Ramos (cell line): ENCODE results near the gene ACSF3.

Experiments used
- in situ Hi-C: fragments of 300-500 bp; cut with MboI; formaldehyde crosslinking; loops from one replicate; pipeline ENCODE4 v1.14.3; 2022; ENCODE audit warnings: low sequenced_read_pairs; ENCODE audit not compliant: unreplicated experiment

The ACSF3 gene

GRCh38 chr16:89119166-89119621 is 25.5 kb downstream of the ACSF3 start:
- in situ Hi-C loops = loop anchor here (25.0 kb wide), 1 partner anchor 157 kb away; no protein-coding TSS in a partner anchor

- in situ Hi-C loops = loop anchor here (25.0 kb wide), 1 partner anchor 157 kb away; no protein-coding TSS in a partner anchor
These were observed 26.0 kb downstream of the ACSF3 start for GRCh38 chr16:89119661-89120141.

- in situ Hi-C loops = loop anchor here (25.0 kb wide), 1 partner anchor 158 kb away; no protein-coding TSS in a partner anchor
These were observed 26.6 kb downstream of the ACSF3 start for GRCh38 chr16:89120281-89120680.

- in situ Hi-C loops = loop anchor here (25.0 kb wide), 1 partner anchor 159 kb away; no protein-coding TSS in a partner anchor
These were observed 27.3 kb downstream of the ACSF3 start for GRCh38 chr16:89120921-89121351.

GRCh38 chr16:89121691-89122321 is 28.2 kb downstream of the ACSF3 start:
- in situ Hi-C loops = loop anchor here (25.0 kb wide), 1 partner anchor 160 kb away; no protein-coding TSS in a partner anchor

GRCh38 chr16:89122322-89122851 is 28.7 kb downstream of the ACSF3 start:
- in situ Hi-C loops = loop anchor here (25.0 kb wide), 1 partner anchor 160 kb away; no protein-coding TSS in a partner anchor

GRCh38 chr16:89123001-89123830 is 29.6 kb downstream of the ACSF3 start:
- in situ Hi-C loops = loop anchor here (25.0 kb wide), 1 partner anchor 161 kb away; no protein-coding TSS in a partner anchor

GRCh38 chr16:89123831-89124100 is 30.1 kb downstream of the ACSF3 start:
- in situ Hi-C loops = loop anchor here (25.0 kb wide), 1 partner anchor 161 kb away; no protein-coding TSS in a partner anchor

- in situ Hi-C loops = no loop called here
These were observed 35.7 kb downstream of the ACSF3 start for GRCh38 chr16:89129378-89129777.

GRCh38 chr16:89130448-89130847 is 36.8 kb downstream of the ACSF3 start:
- in situ Hi-C loops = no loop called here

- in situ Hi-C loops = no loop called here
These were observed 38.1 kb downstream of the ACSF3 start for GRCh38 chr16:89131783-89132182.

GRCh38 chr16:89132194-89133005 is 38.7 kb downstream of the ACSF3 start:
- in situ Hi-C loops = no loop called here

GRCh38 chr16:89133457-89134127 is 39.9 kb downstream of the ACSF3 start:
- in situ Hi-C loops = no loop called here

- in situ Hi-C loops = no loop called here
These were observed 40.6 kb downstream of the ACSF3 start for GRCh38 chr16:89134269-89134668.

- in situ Hi-C loops = no loop called here
These were observed 41.5 kb downstream of the ACSF3 start for GRCh38 chr16:89135166-89135565.

- in situ Hi-C loops = no loop called here
These were observed 42.5 kb downstream of the ACSF3 start for GRCh38 chr16:89135971-89136765.

GRCh38 chr16:89136931-89137330 is 43.3 kb downstream of the ACSF3 start:
- in situ Hi-C loops = no loop called here

GRCh38 chr16:89137666-89138512 is 44.2 kb downstream of the ACSF3 start:
- in situ Hi-C loops = no loop called here
